ENCODE measurements around the gene EFHB.
"Not testable (repeated sequence)": the region's sequence is repeated elsewhere in the genome, so short reads cannot be mapped to it uniquely, and the experiment has no call there.

EFHB gene

GRCh38 chr3:19934098-19934566 lies at the start of gene EFHB:
TSS of gene EFHB (minus strand) at chr3:19934217. CDS start at chr3:19934018, 199 bp downstream.
- DNase-seq = peak; percentile 26

- no peak for DNase-seq
These were observed 38.0 kb upstream of the EFHB start for GRCh38 chr3:19972054-19972453.

DNA sequence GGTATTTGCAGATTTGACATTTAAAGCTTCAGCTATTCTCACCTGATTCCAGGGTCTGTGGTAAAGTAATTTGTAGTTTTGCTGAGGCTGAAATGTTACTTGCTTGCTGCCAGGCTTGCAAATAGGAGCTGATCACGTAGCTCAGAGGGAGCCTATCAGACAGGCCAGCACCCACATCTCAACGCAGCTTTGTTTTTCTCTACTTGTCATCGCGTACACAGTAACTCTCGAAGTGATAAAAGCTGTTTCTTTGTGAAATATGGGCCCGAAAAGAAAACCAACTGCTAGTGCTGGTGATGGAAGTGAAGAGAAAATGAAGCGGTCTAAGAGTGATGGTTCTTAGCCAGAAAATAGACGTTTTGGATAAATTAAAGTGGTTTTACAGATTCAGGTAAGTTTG lies 36.3 kb upstream of the EFHB start:
- no peak for DNase-seq

DNA sequence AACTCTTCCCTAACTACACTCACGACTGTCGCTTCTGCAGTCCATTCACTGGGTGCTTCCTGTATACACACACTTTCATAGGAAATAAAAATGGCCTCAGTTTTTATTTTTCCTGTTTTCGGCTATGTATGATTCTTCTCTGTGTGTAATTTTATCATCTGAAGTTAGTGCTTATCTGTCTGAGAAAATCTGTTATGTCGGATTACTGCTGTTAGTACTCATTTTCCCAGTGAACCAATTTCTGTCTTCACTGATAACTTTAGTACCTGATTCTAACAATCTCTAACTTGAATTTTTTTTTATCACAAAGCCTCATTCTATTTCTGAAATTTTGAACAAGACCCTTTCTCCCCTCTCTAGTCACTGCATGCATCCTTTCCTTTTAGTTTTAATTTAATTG lies 33.8 kb upstream of the EFHB start:
- no peak for DNase-seq

GRCh38 chr3:19967208-19967607 lies 33.2 kb upstream of the EFHB start:
- DNase-seq = no peak

DNA sequence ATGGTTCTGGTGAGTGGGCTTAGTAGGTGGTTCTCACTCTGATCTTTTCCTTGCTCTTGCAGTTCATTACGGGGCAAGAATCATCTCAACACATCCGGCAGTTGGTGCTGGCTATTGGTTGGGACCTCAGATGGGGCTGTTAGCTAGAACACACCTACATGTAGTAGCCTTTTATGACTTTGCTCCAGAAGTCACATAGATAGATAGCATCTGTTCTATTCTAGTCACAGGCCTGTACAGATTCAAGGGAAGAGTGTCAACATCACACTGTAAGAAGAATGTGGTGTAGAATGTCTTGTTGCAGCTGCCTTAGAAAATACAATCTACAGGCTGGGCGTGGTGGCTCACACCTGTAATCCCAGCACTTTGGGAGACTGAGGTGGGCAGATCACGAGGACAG lies 27.9 kb upstream of the EFHB start:
- no peak for DNase-seq

GRCh38 chr3:19960696-19961095 lies 26.7 kb upstream of the EFHB start:
- no peak for DNase-seq

- DNase-seq = no peak
These were observed 25.5 kb upstream of the EFHB start for GRCh38 chr3:19959505-19959904.

- DNase-seq = not testable (repeated sequence)
These were observed 23.3 kb upstream of the EFHB start for GRCh38 chr3:19957354-19957753.

DNA sequence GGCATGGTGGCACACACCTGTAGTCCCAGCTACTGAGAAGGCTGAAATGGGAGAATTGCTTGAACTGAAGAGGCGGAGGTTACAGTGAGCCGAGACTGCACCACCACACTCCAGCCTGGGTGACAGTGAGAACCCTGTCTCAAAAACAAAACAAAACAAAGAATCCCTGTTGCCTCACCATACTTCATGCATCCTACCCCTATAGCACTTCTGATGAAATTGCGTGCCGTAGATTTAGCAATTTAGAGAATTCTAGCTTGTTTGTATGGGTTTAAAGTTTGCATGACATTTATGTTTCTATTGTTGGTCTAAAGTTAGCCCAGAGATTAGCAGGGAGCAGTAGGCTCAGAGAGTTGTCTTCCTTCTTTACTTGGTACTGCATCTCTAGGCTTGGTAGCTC lies 20.7 kb upstream of the EFHB start:
- no peak for DNase-seq

DNA sequence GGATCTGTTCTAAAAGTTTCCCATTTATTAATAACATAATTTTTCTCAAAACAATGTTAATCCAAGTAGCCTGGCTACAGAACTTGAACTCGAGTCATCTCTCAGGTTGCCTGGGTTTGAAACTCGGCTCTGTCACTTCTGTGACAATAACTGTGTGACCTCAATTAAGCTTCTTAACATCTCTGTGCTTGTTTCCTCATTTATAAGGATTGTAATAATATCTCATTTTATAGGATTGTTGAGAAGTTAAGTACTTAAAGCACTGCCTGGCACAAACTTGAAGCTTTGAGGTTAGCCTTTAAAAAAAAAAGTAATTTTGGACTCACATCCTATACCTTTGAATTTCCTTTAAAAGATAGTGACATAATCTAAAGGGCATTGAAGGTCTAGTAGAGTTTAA lies 16.3 kb upstream of the EFHB start:
- no peak for DNase-seq

DNA sequence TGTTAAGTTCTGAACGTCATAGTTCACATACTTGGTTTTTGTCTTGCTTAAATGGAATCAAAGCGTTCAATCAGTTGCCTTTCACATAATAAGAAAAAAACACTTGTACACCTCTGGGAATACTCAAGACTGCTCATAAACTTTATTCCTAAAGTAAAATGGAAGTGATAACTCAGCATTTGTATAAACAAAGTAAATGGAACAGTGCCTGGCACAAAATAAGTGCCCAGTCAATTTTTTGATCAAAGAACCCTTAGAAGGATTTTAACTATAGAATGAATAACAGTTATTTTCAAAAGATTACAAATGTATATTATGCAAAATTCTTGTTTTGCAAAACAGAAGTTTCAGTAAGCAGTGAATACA lies 14.2 kb upstream of the EFHB start:
- DNase-seq = no peak

DNA sequence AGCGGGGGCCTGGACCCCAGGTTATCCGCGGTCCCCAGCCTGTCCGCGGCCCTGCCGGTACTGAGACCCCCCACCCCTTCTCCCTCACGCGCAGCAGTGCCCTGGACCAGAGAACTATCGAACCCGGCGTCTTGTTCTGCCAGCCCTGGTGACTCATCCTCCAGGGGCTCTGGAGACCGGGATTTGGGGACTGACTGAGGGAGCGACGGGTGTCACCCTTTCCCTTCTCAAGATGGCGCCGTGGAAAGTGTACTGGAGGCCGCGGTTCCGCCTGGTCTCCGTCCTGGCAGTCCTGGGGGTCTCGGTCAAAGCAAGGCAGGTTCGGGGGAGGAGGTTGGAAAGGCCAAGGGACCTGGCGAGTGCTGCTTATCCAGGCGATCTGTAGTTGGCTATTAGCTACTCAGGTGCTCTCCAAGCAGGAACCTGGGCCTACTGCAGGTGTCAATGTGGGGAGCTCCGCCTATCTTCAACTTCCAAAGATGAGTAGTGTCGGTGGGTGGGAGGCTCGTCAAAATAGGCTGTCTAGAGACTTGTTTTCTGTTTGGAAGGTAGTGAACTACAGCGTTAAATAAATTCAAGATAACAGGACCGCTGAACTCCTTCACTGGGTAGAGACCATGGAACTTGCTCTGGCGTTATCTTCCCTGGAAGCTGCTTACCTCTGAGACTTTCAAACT lies 13.7 kb upstream of the EFHB start:
- peak; percentile 65 for DNase-seq

DNA sequence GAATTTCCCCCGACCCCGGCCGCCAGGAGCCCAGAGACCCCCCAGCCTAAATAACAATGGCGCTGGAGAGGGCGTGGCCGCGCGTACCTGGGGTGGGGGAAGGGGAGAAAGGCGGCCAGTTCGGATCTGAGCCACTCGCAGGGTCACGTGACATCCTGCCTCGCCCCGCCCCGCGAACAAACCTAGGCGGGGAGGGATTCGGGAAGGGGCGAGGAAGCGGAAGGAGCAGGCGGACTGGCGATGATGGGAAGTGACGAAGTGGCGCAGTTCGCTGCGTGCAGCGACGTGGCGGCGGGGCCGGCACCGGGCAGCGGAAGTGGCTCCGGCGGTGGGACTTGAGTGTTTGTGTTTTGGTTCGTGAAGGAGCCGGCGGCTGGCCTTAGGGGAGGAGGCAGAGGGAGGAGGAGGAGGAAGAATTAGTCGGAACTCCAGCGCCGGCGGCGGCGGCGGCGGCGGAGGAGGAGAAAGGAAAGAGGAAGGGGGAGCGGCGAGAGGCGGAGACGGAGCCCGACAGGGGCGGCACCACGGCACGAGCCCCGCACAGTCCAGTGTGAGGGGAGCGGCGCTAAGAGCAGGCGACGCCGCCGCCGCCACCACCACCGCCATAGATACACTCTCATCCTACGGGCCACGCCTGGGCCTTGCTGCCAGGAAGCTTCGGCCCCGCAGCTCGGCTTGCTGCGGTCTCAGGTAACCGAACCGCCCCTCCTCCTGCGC lies 13.0 kb upstream of the EFHB start, which contains the start of gene RAB5A:
Gene RAB5A, plus strand, starts transcription at position 266 of the 717 bp plus-strand sequence. CDS start 3,802 bp downstream, outside the sequence.
- peak; percentile 98 for DNase-seq

- DNase-seq = peak; percentile 22
These were observed 12.2 kb upstream of the EFHB start for GRCh38 chr3:19945969-19946831.

DNA sequence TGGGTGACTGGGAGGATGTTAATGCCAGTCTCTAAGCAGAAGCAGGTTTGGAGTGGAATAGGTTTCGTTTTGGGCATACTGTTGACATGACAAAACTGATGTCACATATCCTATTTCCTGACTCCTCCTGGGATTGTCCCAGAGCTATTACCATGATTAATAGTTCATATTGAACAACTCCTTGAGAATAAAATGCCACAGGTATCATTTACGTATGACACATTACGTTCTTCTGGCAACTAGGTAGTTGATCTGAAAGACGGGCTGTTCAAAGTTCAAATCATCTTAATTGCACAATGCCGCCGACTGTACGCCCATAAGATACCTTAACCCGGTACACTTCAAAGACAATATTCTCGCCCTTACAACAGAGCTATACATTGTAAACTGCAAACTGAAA lies 11.5 kb upstream of the EFHB start:
- DNase-seq = no peak

DNA sequence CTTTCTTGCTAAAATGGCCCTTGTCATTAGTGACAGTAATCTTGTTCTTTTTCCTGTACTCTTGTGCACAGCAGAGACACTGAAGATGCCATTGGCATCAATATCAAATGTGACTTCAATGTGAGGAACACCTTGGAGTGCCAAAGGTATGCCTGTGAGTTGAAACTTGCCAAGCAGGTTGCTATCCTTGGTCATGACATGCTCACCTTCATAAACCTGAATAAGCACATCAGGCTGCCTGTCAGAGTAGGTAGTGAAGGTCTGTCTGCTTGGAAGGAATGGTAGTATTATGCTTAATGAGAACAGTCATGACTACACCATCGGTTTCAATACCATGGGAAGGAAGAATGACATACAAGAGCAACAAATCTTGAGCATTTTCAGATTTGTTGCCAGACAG lies 6.6 kb upstream of the EFHB start:
- DNase-seq = no peak

GRCh38 chr3:19938295-19938627 lies 4.2 kb upstream of the EFHB start:
- DNase-seq = no peak

GRCh38 chr3:19937459-19938294 lies 3.7 kb upstream of the EFHB start:
- no peak for DNase-seq

DNA sequence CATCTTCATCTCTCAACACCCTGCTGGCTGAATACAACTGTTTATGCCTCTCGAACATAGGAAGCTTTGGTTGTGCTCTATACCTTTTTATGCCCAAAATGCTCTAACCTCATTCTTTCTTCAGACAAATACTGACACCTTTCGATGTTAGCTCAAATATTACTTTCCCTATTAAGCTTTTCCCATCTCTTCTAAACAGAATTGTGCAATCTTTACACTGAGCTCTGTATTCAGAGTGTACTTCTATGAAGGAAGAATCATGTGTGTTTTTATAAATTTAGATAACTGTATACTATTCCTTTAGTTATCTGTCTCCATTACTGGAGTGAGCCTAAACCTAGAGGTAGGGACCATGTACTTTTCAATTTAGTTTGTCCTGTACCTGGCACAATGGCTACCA lies 1.6 kb downstream of the EFHB start:
- no peak for DNase-seq

GRCh38 chr3:19931767-19932188 lies 2.2 kb downstream of the EFHB start:
- no peak for DNase-seq

GRCh38 chr3:19931180-19931692 lies 2.8 kb downstream of the EFHB start:
- DNase-seq = no peak
